HG03439 (cell line): ENCODE measurements around the gene PIK3CA.
A peak's percentile ranks its signal among the peaks of the same experiment; 100 is the strongest.
"Not testable (repeated sequence)": the region's sequence is repeated elsewhere in the genome, so short reads cannot be mapped to it uniquely, and the experiment has no call there.

Source experiments
- ATAC-seq: cut with Tn5 transposase; IDR thresholded peaks from one replicate; pipeline ENCODE4 v1.9.1; 2021; ENCODE audit warnings: mild to moderate bottlenecking, moderate library complexity; ENCODE audit not compliant: unreplicated experiment

The PIK3CA gene

DNA sequence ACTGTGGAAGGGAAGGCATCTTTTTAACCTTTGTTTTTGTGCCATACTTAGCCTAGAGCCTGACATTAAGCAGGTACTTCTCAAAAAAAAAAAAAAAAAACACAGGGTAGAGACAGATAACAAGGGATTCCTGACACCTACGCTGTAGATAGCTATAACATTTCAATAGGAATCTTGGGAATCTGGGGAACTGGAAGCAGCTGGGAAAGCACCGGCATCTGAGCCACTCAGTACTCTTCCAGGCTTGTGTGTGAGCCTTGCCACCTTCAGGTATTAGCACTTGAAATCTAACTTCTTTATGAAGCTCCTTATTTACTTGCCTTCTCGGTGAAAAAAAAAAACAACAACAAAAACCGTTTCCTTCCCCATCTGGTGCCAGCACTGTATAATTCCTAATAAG, 46.8 kb downstream of the PIK3CA start:
- no peak for ATAC-seq

DNA sequence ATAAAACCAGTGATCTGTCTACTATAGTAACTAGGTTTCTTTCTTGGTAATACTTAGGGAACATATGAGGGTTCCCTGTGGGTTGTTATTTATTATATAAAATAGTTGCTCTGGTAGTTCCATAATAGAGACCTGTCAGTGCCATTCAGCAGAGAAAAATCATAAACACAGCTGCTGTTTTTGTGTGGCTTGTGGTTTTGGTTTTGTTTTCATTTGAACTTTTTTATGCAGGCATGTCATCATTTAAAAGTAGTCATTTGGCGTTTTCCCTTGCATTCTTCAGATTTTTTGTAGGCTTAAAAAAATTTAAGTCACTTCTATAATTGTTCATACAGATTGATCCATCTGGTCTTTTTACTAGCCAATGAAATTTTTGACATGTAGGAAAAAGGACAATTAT, 47.9 kb downstream of the PIK3CA start:
- peak; percentile 82 for ATAC-seq

DNA sequence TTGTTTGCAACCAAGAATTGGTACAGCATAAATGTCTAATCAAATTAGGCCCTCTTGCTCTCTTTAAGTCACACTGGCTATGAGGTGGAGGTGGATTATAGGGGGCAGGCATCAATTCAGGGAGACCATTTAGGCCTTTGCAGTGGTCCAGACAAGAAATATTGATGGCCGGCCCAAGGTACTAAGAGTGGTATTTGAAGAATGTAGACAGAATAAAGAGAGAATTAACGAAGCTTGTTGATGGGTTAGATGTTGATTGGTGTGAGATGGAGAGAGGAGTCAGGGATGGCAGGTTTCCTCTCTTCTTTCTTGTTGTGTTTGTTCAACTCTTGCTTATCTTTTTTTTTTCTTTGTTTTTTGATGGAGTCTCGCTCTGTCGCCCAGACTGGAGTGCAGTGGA, 48.5 kb downstream of the PIK3CA start:
- no peak for ATAC-seq

DNA sequence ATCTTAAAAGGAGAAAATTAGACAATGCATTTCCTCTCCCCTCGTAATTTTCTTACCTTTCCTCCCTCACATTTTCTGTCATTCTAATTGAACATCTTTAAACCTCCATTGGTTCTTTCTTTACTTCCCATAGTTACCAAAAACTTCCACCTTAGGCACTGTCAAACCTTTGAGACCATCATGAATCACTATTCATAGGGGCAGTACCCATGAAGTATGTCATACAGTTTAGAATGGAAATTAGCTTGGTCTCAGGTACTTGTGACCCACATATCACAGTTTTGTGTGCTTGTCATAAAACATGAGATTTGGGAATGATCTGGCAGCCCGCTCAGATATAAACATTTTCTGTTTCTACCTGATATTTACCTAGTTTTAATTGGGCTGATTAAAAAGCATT, 52.6 kb downstream of the PIK3CA start:
- no peak for ATAC-seq

DNA sequence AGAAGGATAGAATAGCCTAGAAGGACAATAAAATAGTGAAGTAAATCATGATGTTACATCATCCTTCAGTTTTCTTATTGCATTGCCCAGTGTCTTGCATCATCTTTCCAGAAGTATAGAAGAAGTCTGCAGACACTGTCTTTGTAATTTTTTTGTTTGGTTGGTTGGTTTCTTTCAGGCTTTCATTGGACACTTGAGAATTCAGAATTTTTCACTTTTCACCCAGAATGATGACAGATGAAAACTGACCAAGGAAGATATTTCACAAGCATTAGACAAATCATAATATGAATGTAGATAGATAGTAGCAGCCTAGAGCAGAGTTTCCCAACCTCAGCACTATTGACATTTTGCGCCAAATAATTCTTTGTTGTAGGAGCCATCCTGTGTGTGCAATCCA, 67.4 kb downstream of the PIK3CA start:
- ATAC-seq, result not testable (repeated sequence)

DNA sequence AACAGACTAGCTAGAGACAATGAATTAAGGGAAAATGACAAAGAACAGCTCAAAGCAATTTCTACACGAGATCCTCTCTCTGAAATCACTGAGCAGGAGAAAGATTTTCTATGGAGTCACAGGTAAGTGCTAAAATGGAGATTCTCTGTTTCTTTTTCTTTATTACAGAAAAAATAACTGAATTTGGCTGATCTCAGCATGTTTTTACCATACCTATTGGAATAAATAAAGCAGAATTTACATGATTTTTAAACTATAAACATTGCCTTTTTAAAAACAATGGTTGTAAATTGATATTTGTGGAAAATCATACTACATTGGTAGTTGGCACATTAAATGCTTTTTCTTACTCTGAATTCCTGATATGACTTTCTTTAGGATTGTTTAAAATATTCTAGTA, 70.1 kb downstream of the PIK3CA start:
- ATAC-seq, result not testable (repeated sequence)

DNA sequence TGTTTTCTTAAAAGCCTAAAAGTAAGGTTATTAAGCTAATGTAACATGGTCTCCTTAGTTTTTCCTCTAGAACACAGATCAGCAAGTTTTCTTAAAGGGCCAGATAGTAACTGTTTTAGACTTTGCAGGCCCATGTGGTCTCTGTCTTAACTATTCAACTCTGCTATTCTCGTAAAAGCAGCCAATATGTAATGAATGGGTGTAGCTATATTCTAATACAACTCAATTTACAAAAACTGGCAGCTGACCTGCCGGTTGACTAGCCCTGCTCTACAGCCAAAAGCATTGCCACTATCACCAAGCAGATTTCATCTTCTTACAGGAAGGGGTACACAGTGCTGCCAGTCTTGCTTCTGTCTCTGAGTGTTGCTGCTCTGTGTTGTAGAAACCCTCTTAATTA, 75.4 kb downstream of the PIK3CA start:
- ATAC-seq, result no peak

DNA sequence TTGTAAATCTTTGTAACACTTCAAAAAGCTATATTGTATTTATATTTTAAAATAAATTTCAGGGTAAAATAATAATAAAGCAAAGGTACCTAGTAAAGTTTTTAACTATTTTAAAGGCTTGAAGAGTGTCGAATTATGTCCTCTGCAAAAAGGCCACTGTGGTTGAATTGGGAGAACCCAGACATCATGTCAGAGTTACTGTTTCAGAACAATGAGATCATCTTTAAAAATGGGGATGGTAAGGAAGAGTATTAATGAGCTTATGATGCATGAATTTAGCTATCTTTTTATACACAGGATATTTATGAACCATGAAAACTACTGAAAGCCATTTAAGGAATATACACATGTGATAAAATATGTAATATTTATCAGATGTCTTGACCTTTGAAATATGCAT, 76.4 kb downstream of the PIK3CA start:
- no peak for ATAC-seq

DNA sequence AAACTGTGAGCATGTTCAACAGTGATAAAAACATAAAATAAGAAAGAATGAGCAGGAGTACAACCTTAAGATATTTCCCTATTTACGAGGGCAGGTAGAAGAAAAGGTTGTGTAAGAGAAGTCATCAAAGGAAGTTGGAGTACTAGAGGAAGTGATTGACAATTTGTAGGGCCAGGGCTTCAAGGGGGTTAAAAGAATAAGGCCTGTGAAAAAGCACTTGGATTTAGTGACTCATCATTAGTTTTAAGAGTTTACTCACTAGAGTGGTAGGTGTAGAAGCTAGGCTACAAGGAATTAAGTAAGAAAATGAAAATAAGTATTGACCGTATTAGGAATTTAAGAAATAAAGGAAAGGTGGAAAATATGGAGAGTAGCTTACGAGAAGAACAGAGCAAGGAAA, 79.2 kb downstream of the PIK3CA start:
- ATAC-seq, result no peak

DNA sequence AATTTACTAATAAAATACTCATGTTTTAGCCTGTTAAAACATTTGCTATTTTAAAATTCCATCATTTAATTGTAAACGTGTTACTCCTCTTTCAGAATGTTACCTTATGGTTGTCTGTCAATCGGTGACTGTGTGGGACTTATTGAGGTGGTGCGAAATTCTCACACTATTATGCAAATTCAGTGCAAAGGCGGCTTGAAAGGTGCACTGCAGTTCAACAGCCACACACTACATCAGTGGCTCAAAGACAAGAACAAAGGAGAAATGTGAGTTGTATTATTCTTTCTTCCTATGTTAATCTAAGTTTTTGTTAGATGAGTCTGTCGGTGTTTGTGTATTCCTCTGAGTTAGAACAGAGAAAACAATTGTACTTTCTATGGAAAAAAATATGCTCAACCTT, 81.0 kb downstream of the PIK3CA start:
- ATAC-seq, result no peak

DNA sequence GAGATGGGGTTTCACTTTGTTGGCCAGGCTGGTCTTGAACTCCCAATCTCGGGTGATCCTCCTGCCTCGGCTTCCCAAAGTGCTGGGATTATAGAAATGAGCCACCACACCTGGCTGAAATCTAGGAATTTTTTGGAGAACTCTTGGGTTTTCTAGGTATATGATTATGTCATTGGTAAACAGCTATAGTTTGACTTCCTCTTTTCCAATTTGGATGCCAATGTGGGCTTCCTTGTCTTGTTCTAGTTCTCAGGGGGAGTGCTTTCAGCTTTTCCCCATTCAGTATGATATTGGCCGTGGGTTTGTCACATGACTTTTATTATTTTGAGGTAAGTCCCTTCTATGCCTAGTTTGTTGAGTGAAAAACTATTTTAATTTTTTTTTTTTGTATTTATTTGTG, 84.9 kb downstream of the PIK3CA start:
- ATAC-seq, result no peak

DNA sequence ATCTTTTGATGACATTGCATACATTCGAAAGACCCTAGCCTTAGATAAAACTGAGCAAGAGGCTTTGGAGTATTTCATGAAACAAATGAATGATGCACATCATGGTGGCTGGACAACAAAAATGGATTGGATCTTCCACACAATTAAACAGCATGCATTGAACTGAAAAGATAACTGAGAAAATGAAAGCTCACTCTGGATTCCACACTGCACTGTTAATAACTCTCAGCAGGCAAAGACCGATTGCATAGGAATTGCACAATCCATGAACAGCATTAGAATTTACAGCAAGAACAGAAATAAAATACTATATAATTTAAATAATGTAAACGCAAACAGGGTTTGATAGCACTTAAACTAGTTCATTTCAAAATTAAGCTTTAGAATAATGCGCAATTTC, 86.0 kb downstream of the PIK3CA start:
- no peak for ATAC-seq

DNA sequence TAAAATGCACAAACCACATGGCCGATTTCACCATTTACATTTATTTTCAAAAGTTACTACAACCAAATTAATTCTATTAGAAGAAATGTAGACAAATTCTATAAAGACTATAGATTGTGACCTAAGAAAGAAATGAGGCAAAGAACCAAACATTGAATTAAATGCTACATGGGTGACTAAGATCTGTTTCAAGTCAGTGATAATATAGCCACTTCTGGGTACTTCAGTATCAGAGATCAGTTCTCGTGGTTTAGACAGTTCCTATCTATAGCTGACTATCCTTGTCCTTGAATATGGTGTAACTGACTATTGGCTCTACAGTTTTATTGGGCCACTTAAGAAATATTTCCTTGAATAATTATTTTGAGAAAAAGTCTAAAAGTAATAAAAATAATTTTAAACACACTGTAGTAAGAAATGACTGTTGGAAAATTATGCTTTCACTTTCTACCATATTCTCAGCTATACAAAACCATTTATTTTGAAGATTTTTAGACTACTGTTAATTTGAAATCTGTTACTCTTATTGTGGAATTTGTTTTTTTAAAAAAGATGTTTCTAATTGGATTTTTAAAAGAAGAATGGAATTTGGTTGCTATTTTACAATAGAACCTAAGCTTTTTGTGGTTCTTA, 88.6 kb downstream of the PIK3CA start:
- peak; percentile 73 for ATAC-seq

DNA sequence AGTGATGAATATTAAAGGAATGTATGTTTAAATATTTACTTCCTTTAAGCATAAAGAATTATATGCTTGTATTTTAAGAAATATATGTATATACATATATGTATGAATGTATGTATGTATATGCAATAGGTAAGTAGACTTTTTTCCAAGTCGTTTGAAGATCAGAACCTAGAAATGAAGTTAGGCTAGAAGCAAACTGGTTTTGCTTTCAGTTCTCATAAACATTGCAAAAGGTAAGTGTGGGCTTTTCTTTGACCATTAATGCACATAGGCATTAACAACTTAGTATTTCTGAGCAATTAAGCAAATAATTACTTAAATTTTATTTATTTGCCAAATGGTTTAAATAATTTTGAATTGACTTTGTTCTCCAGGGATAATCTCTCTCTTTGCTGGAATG, 92.1 kb downstream of the PIK3CA start:
- ATAC-seq, result not testable (repeated sequence)

DNA sequence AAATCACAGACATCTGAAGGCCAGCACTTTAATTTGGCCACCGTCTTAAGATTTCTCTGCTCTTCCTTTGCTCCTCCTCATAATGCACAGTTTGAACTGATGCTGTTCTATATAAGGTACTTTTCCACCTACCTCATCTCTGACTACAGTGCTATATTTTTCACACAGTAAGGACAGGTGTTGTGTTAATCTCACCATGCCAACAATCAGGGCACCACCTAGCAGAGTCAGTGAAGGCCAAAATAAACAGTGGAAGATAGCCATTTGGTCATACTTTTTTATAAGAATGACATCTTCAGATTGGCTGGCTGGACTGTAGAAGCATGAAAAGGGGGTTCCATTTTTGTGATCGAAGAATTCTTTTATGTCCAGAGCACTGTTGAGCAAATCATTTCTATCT, 94.7 kb downstream of the PIK3CA start:
- ATAC-seq, result not testable (repeated sequence)

DNA sequence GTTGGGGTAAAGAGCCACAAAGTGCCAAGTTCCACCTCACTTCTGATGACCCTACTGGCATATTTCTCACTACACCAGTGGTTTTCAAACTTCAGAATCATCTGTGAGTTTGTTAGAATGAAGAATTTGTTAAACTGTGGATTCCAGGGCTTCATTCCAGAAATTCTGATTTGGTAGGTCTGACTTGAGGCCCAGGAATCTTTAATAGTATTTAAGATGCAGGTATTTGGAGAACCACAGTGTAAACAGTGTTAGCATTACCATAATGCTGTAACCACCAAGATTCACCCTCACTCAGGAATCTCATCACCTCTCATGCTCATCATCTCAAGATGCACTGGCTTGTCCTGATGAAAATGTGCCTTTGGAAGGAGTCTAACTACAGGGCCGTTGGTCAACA, 96.7 kb downstream of the PIK3CA start:
- ATAC-seq, result no peak

DNA sequence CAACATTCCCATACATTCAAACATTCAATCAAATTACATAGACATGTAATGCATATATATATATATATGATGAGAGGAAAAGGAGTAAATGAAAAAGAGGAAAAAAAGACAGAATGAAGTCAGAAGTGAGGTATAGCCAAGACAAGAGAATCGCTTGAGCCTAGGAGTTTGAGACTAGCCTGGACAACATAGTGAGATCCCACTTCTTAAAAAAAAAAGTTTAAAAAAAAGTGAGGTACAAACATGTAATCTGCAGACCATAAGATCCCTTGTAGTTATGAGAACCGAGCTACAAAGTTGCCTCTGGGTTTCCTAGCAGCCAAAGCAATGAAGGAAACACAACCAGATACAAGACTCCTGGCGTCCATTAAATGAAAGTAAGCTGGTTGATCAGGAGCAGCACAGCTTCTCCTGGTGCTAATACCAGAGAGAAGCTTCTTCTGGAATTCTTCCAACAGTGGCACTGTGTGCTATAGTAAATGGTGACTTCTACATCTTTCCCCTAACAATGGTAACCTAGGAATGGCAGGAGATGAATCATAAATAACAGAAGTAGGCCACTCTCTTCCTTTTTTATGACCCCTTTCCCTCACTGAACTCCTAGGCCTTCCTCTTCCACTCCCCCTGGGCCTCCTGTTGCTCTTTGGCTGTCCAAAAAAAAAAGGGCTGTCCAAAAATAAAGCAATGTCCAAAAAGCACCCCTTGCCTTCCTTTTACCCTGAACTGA, 99.3 kb downstream of the PIK3CA start:
- no peak for ATAC-seq

DNA sequence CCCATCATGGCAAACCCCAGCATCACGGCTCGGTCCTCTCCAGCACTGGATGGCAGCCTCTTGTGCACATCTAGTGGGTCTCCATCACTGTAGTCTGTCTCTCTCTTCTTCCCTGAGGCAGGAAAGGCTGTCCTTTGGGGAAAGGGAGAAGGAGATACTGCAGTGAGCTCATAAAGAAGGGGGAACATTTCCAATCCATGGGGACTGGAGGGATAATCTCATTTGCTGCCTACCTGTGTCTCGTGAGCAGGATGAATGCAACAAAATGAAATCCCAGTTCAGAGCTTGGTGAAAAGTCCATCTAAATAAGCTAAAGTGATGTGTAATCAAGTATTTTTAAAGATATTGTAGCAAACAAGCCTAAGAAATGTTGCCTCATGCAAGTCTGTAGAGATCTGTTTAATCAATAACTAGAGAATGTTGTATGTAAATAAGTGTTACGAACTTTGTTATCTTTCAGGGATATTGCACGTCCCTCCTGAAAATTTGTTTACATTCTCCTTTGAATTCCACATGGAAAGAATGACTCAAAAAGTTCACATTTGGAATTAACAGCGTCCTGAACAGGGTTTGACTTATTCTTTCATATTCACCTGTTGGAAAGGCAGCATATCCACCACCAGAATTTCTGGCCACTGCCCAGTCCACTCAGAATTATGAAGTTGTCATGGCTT, 102.8 kb downstream of the PIK3CA start, which contains the start of gene KCNMB3:
Gene KCNMB3, minus strand, starts transcription at position 312 of the 674 bp plus-strand sequence. Its CDS starts 124 bp downstream, at position 188.
- no peak for ATAC-seq

DNA sequence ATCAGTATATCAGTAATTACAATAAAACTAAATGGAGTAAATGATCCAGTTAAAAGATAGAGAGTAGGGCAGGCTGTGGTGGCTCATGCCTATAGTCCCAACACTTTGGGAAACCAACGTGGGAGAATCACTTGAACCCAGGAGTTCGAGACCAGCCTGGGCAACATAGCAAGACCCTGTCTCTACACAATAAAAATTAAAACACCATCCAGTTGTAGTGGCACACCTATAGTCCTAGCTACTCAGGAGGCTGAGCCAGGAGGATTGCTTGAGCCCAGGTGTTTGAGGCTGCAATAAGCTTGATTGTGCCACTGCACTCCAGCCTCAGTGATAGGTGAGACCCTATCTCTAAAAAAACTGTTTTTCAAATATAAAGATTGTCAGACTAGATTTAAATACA, 108.7 kb downstream of the PIK3CA start:
- ATAC-seq, result no peak

DNA sequence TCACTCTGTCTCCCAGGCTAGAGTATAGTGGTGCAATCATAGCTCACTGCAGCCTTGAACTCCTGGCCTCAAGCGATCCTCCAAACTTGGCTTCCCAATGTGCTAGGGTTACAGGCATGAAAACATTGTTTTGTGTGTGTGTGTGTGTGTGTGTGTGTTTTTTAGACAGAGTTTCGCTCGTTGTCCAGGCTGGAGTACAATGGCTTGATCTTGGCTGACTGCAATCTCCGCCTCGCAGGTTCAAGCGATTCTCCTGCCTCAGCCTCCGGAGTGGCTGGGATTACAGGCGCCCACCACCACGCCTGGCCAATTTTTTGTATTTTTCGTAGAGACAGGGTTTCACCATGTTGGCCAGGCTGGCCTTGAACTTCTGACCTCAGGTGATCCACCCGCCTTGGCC, 109.6 kb downstream of the PIK3CA start:
- ATAC-seq, result not testable (repeated sequence)

DNA sequence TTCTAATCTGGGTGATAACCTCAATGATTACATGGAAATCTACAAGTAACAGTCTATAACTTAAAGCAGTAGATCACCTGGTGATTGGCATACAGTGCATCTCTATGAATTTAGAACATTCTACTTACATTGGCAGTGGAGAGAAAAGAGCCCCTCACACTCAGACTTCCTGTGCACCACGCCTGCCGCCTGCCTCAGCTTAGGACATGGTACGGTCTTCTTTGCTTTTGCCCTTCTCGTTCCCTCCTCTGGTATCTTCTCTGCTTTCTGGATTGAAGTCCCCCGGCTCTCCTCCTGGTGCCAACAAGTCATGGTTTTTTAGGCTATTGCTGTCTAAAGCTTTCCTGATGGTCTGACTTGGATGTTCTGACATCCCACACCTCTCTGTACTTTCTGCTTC, 110.7 kb downstream of the PIK3CA start:
- no peak for ATAC-seq
